T-helper 2 cell treated with Interferon-gamma antibody and Interleukin-4, amounts not matched to agents 5 μg/mL and 100 μg/mL, for 36 hours (primary cell): Measurements from ENCODE around the gene AIFM3.

Experiments
- DNase-seq: peaks from one replicate; pipeline ENCODE4 v3.0.0; 2021; ENCODE audit warnings: low spot score
- H3K27ac Mint-ChIP-seq: one replicate; pipeline ENCODE4 v1.8.0; 2021; ENCODE audit warnings: mild to moderate bottlenecking, mixed read lengths
- H3K27me3 Mint-ChIP-seq: one replicate; pipeline ENCODE4 v1.8.0; 2021; ENCODE audit warnings: low read depth, mixed read lengths
- H3K36me3 Mint-ChIP-seq: one replicate; pipeline ENCODE4 v1.8.0; 2021; ENCODE audit warnings: low read depth, mixed read lengths
- H3K4me1 Mint-ChIP-seq: one replicate; pipeline ENCODE4 v1.8.0; 2021; ENCODE audit warnings: low read depth, mixed read lengths
- H3K4me3 Mint-ChIP-seq: one replicate; pipeline ENCODE4 v1.8.0; 2022; ENCODE audit warnings: mild to moderate bottlenecking, moderate library complexity, mixed read lengths
- H3K9me3 Mint-ChIP-seq: one replicate; pipeline ENCODE4 v1.8.0; 2021; ENCODE audit warnings: mixed read lengths

AIFM3 gene

GRCh38 chr22:20991252-20992055 lies 24.4 kb downstream of the AIFM3 start:
- no peak overlapping the region for H3K27ac Mint-ChIP-seq
- no peaks in the 10 kb centered on the region for H3K27me3 Mint-ChIP-seq
- no peaks in the 10 kb centered on the region for H3K9me3 Mint-ChIP-seq
- H3K4me3 Mint-ChIP-seq = no peak overlapping the region
- H3K4me1 Mint-ChIP-seq = peaks cover 2% of the 10 kb centered on the region
- DNase-seq = no peak
- H3K36me3 Mint-ChIP-seq = peaks cover 15% of the 10 kb centered on the region

- H3K27me3 Mint-ChIP-seq = no peaks in the 10 kb centered on the region
- H3K36me3 Mint-ChIP-seq = peaks cover 12% of the 10 kb centered on the region
- no peak overlapping the region for H3K27ac Mint-ChIP-seq
- no peaks in the 10 kb centered on the region for H3K9me3 Mint-ChIP-seq
- H3K4me1 Mint-ChIP-seq = peaks cover 2% of the 10 kb centered on the region
- no peak for DNase-seq
- no peak overlapping the region for H3K4me3 Mint-ChIP-seq
Measured at GRCh38 chr22:20992056-20992442, 25.0 kb downstream of the AIFM3 start.

- Mint-ChIP-seq H3K9me3 (no peaks in the 10 kb centered on the region), H3K36me3 (peaks cover 10% of the 10 kb centered on the region), H3K27me3 (no peaks in the 10 kb centered on the region), H3K4me3 (no peak overlapping the region), H3K4me1 (peaks cover 2% of the 10 kb centered on the region), H3K27ac (no peak overlapping the region)
- DNase-seq = no peak
Measured at GRCh38 chr22:20992456-20993303, 25.6 kb downstream of the AIFM3 start.

- Mint-ChIP-seq H3K36me3 (peaks cover 13% of the 10 kb centered on the region), H3K27ac (no peak overlapping the region), H3K27me3 (no peaks in the 10 kb centered on the region), H3K9me3 (no peaks in the 10 kb centered on the region), H3K4me3 (no peak overlapping the region), H3K4me1 (peaks cover 2% of the 10 kb centered on the region)
- no peak for DNase-seq
Measured at GRCh38 chr22:20993304-20994127, 26.5 kb downstream of the AIFM3 start.

GRCh38 chr22:20994128-20994901 lies 27.3 kb downstream of the AIFM3 start:
- H3K4me1 Mint-ChIP-seq = peaks cover 2% of the 10 kb centered on the region
- H3K36me3 Mint-ChIP-seq = peaks cover 14% of the 10 kb centered on the region

GRCh38 chr22:20994902-20995241 lies 27.8 kb downstream of the AIFM3 start:
- Mint-ChIP-seq H3K36me3 (peaks cover 16% of the 10 kb centered on the region), H3K4me3 (no peak overlapping the region), H3K27me3 (no peaks in the 10 kb centered on the region), H3K27ac (no peak overlapping the region), H3K4me1 (no peaks in the 10 kb centered on the region), H3K9me3 (no peaks in the 10 kb centered on the region)
- DNase-seq = no peak

More at GRCh38 chr22:20994128-20994901, 27.3 kb downstream of the AIFM3 start:
- no peak overlapping the region for H3K4me3 Mint-ChIP-seq
- H3K27ac Mint-ChIP-seq = no peak overlapping the region
- DNase-seq = no peak
- H3K27me3 Mint-ChIP-seq = no peaks in the 10 kb centered on the region
- H3K9me3 Mint-ChIP-seq = no peaks in the 10 kb centered on the region

- Mint-ChIP-seq H3K9me3 (no peaks in the 10 kb centered on the region), H3K27ac (no peak overlapping the region), H3K4me1 (no peaks in the 10 kb centered on the region), H3K36me3 (peaks cover 14% of the 10 kb centered on the region), H3K4me3 (no peak overlapping the region), H3K27me3 (no peaks in the 10 kb centered on the region)
- DNase-seq = no peak
Measured at GRCh38 chr22:20995329-20996030, 28.4 kb downstream of the AIFM3 start.

- peaks cover 14% of the 10 kb centered on the region for H3K36me3 Mint-ChIP-seq
- H3K27me3 Mint-ChIP-seq = no peaks in the 10 kb centered on the region
- no peak for DNase-seq
- H3K27ac Mint-ChIP-seq = no peak overlapping the region
- no peaks in the 10 kb centered on the region for H3K4me1 Mint-ChIP-seq
- H3K9me3 Mint-ChIP-seq = no peaks in the 10 kb centered on the region
- no peak overlapping the region for H3K4me3 Mint-ChIP-seq
Measured at GRCh38 chr22:20996031-20996410, 29.0 kb downstream of the AIFM3 start.

GRCh38 chr22:20996598-20997535 lies 29.8 kb downstream of the AIFM3 start:
- Mint-ChIP-seq H3K27ac (no peak overlapping the region), H3K4me1 (no peaks in the 10 kb centered on the region)

GRCh38 chr22:20997536-20998257 lies 30.6 kb downstream of the AIFM3 start:
- no peak for DNase-seq
- Mint-ChIP-seq H3K27me3 (no peaks in the 10 kb centered on the region), H3K36me3 (peaks cover 16% of the 10 kb centered on the region), H3K4me3 (no peak overlapping the region), H3K4me1 (no peaks in the 10 kb centered on the region), H3K27ac (peak overlapping the region; percentile 45), H3K9me3 (no peaks in the 10 kb centered on the region)

More at GRCh38 chr22:20996598-20997535, 29.8 kb downstream of the AIFM3 start:
- H3K36me3 Mint-ChIP-seq = peaks cover 16% of the 10 kb centered on the region
- no peak for DNase-seq
- no peak overlapping the region for H3K4me3 Mint-ChIP-seq
- no peaks in the 10 kb centered on the region for H3K9me3 Mint-ChIP-seq
- H3K27me3 Mint-ChIP-seq = no peaks in the 10 kb centered on the region

- H3K36me3 Mint-ChIP-seq = peaks cover 13% of the 10 kb centered on the region
- no peaks in the 10 kb centered on the region for H3K9me3 Mint-ChIP-seq
- no peaks in the 10 kb centered on the region for H3K27me3 Mint-ChIP-seq
Measured at GRCh38 chr22:20998411-20999336, 31.6 kb downstream of the AIFM3 start.

More at GRCh38 chr22:20998411-20999336, 31.6 kb downstream of the AIFM3 start:
- Mint-ChIP-seq H3K4me3 (no peak overlapping the region), H3K4me1 (peaks cover 7% of the 10 kb centered on the region), H3K27ac (peak overlapping the region; percentile 45)
- DNase-seq = no peak
